ENCODE measurements around the gene ENKD1.

Gene ENKD1

GRCh38 chr16:67708368-67708771, 41.8 kb upstream of the ENKD1 start:
- no peak overlapping the region for H3K4me3 ChIP-seq (replicated peaks in 1 of 2; ENCODE audit: low read depth in 2 of 2, low read length in 2 of 2)
- TF ChIP-seq, protein P1, sequence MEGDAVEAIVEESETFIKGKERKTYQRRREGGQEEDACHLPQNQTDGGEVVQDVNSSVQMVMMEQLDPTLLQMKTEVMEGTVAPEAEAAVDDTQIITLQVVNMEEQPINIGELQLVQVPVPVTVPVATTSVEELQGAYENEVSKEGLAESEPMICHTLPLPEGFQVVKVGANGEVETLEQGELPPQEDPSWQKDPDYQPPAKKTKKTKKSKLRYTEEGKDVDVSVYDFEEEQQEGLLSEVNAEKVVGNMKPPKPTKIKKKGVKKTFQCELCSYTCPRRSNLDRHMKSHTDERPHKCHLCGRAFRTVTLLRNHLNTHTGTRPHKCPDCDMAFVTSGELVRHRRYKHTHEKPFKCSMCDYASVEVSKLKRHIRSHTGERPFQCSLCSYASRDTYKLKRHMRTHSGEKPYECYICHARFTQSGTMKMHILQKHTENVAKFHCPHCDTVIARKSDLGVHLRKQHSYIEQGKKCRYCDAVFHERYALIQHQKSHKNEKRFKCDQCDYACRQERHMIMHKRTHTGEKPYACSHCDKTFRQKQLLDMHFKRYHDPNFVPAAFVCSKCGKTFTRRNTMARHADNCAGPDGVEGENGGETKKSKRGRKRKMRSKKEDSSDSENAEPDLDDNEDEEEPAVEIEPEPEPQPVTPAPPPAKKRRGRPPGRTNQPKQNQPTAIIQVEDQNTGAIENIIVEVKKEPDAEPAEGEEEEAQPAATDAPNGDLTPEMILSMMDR (IDR thresholded peaks at IDR 0.05; ENCODE audit: low read depth, low read length) = no peak
- peak in 1 of 2 donors; percentile 25 for DNase-seq (ENCODE audit: low read depth in 2 of 2)

DNA sequence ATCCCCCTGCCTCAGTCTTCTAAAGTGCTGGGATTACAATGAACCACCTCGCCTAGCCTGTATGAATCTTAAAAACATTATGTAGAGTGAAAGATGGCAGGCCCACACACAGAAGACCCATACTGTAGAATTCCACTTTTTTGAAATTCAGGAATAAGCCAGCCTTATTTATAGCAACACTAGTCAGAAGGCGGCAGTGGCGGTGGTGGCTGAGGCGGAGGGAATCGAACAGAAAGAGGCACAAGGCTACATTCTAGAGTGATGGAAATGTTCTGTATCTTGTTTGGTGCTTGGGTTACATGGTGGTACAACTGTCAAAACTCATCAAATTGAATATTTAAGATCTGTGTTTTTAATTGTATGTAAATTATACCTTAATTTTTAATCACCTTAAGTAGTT, 41.2 kb upstream of the ENKD1 start:
- TF ChIP-seq, protein P1 (IDR thresholded peaks at IDR 0.05; ENCODE audit: low read depth, low read length) = no peak
- no peak for DNase-seq (ENCODE audit: low read depth in 2 of 2)
- no peak overlapping the region for H3K4me3 ChIP-seq (replicated peaks in 1 of 2; ENCODE audit: low read depth in 2 of 2, low read length in 2 of 2)

GRCh38 chr16:67707210-67707609, 40.7 kb upstream of the ENKD1 start:
- no peak for DNase-seq (ENCODE audit: low read depth in 2 of 2)
- H3K4me3 ChIP-seq (replicated peaks in 1 of 2; ENCODE audit: low read depth in 2 of 2, low read length in 2 of 2) = no peak overlapping the region
- TF ChIP-seq, protein P1 (IDR thresholded peaks at IDR 0.05; ENCODE audit: low read depth, low read length) = no peak

GRCh38 chr16:67704110-67704509, 37.6 kb upstream of the ENKD1 start:
- DNase-seq (ENCODE audit: low read depth in 2 of 2) = no peak
- TF ChIP-seq, protein P1 (IDR thresholded peaks at IDR 0.05; ENCODE audit: low read depth, low read length) = no peak
- no peak overlapping the region for H3K4me3 ChIP-seq (replicated peaks in 1 of 2; ENCODE audit: low read depth in 2 of 2, low read length in 2 of 2)

DNA sequence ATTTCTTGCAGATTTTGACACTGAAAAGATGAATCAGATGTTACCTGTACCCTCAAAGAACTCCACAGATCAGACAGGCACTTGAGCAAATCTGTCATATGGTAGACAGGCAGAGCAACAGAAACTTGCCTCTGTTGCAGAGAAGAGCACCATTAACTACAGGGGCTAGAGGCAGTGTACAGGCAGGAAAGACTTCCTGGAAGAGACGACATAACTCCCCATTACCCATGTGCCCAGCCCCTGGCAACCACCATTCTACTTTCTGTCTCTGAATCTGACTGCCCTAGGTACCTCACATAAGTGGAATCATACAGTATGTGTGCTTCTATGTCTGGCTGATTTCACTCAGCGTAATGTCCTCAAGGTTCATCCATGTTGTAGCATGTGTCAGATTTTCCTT, 37.1 kb upstream of the ENKD1 start:
- no peak overlapping the region for H3K4me3 ChIP-seq (replicated peaks in 1 of 2; ENCODE audit: low read depth in 2 of 2, low read length in 2 of 2)
- TF ChIP-seq, protein P1 (IDR thresholded peaks at IDR 0.05; ENCODE audit: low read depth, low read length) = no peak
- no peak for DNase-seq (ENCODE audit: low read depth in 2 of 2)

DNA sequence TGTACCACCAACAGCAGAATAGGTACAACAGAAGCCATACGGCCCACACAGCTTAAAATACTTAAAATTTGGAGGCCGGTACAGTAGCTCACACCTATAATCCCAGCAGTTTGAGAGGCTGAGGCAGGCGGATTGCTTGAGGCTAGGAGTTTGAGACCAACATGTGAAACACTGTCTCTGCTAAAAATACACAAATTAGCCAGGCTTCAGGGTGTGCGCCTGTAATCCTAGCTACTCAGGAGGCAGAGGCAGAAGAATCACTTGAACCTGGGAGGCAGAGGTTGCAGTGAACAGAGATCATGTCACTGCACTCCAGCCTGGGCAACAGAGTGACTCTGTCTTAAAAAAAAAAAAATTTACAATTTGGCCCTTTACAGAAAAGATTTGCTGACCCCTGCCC, 35.6 kb upstream of the ENKD1 start:
- TF ChIP-seq, protein P1 (IDR thresholded peaks at IDR 0.05; ENCODE audit: low read depth, low read length) = no peak

GRCh38 chr16:67701420-67701819, 34.9 kb upstream of the ENKD1 start:
- no peak overlapping the region for H3K4me3 ChIP-seq (replicated peaks in 1 of 2; ENCODE audit: low read depth in 2 of 2, low read length in 2 of 2)
- TF ChIP-seq, protein P1 (IDR thresholded peaks at IDR 0.05; ENCODE audit: low read depth, low read length) = no peak
- DNase-seq (ENCODE audit: low read depth in 2 of 2) = no peak

More for the DNA sequence above, 35.6 kb upstream of the ENKD1 start:
- no peak for DNase-seq (ENCODE audit: low read depth in 2 of 2)
- H3K4me3 ChIP-seq (replicated peaks in 1 of 2; ENCODE audit: low read depth in 2 of 2, low read length in 2 of 2) = no peak overlapping the region

Measured in cardiac fibroblast (primary cell).